ENCODE measurements around the gene SLC9C2. TPM values are rescaled to one million over a fixed set of nuclear protein-coding genes. Genes with fewer than 3 reads are reported as not detected.
A peak's percentile ranks its signal among the peaks of the same experiment; 100 is the strongest.
"Not testable (repeated sequence)": the region's sequence is repeated elsewhere in the genome, so short reads cannot be mapped to it uniquely, and the experiment has no call there.

Gene SLC9C2
- total RNA-seq = 0.93 to 1.2 TPM (median 1.00 TPM) in 3 replicates

- no peaks in the 10 kb centered on the region for H3K27me3 Mint-ChIP-seq (ENCODE audit: low read depth)
- peaks cover 13% of the 10 kb centered on the region for H3K4me1 Mint-ChIP-seq
- H3K4me3 Mint-ChIP-seq = peak within 1 kb of the TSS; percentile 33
- H3K27ac Mint-ChIP-seq = peak within 1 kb of the TSS; percentile 93
- peaks cover 6% of the 10 kb centered on the region for H3K9me3 Mint-ChIP-seq
- H3K36me3 Mint-ChIP-seq = no peaks in the 10 kb centered on the region
- TF ChIP-seq, protein P1, sequence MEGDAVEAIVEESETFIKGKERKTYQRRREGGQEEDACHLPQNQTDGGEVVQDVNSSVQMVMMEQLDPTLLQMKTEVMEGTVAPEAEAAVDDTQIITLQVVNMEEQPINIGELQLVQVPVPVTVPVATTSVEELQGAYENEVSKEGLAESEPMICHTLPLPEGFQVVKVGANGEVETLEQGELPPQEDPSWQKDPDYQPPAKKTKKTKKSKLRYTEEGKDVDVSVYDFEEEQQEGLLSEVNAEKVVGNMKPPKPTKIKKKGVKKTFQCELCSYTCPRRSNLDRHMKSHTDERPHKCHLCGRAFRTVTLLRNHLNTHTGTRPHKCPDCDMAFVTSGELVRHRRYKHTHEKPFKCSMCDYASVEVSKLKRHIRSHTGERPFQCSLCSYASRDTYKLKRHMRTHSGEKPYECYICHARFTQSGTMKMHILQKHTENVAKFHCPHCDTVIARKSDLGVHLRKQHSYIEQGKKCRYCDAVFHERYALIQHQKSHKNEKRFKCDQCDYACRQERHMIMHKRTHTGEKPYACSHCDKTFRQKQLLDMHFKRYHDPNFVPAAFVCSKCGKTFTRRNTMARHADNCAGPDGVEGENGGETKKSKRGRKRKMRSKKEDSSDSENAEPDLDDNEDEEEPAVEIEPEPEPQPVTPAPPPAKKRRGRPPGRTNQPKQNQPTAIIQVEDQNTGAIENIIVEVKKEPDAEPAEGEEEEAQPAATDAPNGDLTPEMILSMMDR (IDR thresholded peaks at IDR 0.05; ENCODE audit: unreplicated experiment) = no peak
- no peak for DNase-seq (ENCODE audit: low spot score in 2 of 2, unreplicated experiment in 2 of 2)
Observed at GRCh38 chr1:173603056-173603591, at the start of gene SLC9C2. TSS of gene SLC9C2 (minus strand) at chr1:173603072. CDS start at chr1:173601776, 1,296 bp downstream.

DNA sequence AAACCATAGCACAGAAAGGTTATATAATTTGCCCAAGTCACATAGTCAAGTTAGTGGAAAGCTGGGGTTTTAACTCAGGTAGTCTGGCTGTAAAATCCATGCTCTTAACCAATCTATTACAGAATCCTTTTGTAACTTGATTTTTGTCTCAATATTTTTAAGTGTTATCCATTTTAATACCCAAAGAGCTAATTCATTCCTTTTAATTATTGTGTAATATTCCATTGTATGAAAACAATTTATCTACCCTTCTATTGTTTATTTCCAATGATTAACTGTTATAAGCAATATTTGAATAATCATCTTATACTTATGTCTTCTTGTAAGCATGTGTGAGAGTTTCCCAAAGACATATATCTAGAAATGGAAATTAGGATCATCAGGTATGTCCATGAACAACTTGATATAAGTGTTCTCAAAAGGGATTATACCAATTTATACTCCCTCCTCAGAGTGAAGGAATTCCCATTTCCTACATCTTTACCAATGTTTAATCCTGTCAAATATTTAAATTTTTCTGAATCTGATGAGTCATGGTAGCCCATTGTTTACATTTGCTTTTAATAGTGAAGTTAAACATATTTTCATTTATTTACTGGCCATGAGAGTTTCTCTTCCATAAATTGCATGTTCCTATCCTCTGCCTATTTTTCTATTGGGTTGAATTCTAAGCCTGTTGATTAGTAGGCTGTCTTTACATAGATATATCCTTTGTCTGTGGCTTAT is 46.2 kb upstream of the SLC9C2 start:
- DNase-seq (ENCODE audit: low spot score in 2 of 2, unreplicated experiment in 2 of 2) = no peak
- H3K4me1 Mint-ChIP-seq = no peaks in the 10 kb centered on the region
- H3K4me3 Mint-ChIP-seq = no peak overlapping the region
- peaks cover 16% of the 10 kb centered on the region for H3K9me3 Mint-ChIP-seq
- H3K27me3 Mint-ChIP-seq (ENCODE audit: low read depth) = peaks cover 5% of the 10 kb centered on the region
- H3K36me3 Mint-ChIP-seq = no peaks in the 10 kb centered on the region
- TF ChIP-seq, protein P1 (IDR thresholded peaks at IDR 0.05; ENCODE audit: unreplicated experiment) = no peak
- no peak overlapping the region for H3K27ac Mint-ChIP-seq

DNA sequence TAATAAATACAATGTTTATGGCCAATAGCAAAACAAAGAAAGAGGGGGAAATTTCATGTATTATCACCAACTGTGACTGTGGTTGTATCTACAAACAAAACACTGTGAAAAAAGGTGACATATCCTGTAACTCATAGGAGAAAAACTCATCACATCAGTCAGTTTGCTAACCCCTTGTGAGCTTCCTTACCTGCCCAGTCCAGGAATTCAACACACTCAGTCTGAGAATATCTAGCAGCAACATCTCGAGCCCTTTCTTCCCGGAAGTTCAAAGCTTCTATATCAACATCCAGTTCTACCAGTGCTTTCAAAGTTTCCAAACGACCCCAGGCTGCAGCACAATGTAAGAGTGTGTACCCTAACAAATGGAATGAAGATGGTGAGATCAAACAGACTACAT is 43.8 kb upstream of the SLC9C2 start:
- no peak for DNase-seq (ENCODE audit: low spot score in 2 of 2, unreplicated experiment in 2 of 2)
- Mint-ChIP-seq H3K27me3 (ENCODE audit: low read depth) (peaks cover 4% of the 10 kb centered on the region), H3K36me3 (no peaks in the 10 kb centered on the region), H3K27ac (no peak overlapping the region), H3K4me1 (no peaks in the 10 kb centered on the region), H3K9me3 (peaks cover 8% of the 10 kb centered on the region), H3K4me3 (no peak overlapping the region)
- TF ChIP-seq, protein P1 (IDR thresholded peaks at IDR 0.05; ENCODE audit: unreplicated experiment) = no peak

- H3K9me3 Mint-ChIP-seq; H3K4me3 Mint-ChIP-seq; DNase-seq (ENCODE audit: low spot score in 2 of 2, unreplicated experiment in 2 of 2); H3K4me1 Mint-ChIP-seq; H3K27ac Mint-ChIP-seq; H3K27me3 Mint-ChIP-seq (ENCODE audit: low read depth); H3K36me3 Mint-ChIP-seq: not testable (repeated sequence)
Observed at GRCh38 chr1:173642450-173643139, 39.7 kb upstream of the SLC9C2 start.

DNA sequence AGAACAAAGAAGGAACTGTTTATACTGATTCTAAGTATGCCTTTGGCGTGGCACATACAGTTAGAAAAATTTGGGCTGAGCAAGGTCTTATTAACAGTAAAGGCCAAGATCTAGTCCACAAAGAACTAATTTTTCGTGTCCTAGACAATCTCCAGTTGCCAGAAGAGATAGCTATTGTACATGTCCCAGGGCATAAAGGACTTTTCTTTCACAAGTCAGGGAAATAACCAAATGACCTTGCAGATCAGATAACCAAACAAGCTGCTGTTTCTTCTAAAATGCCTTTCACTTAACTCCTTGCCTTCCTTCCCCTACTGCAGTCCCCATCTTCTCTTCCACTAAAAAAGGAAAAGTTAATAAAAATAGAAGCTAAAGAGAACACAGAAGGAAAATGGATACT is 36.2 kb upstream of the SLC9C2 start:
- Mint-ChIP-seq H3K27me3 (ENCODE audit: low read depth) (no peaks in the 10 kb centered on the region), H3K4me1 (no peaks in the 10 kb centered on the region), H3K9me3 (peaks cover 17% of the 10 kb centered on the region), H3K36me3 (no peaks in the 10 kb centered on the region), H3K4me3 (no peak overlapping the region), H3K27ac (no peak overlapping the region)
- DNase-seq (ENCODE audit: low spot score in 2 of 2, unreplicated experiment in 2 of 2) = no peak
- TF ChIP-seq, protein P1 (IDR thresholded peaks at IDR 0.05; ENCODE audit: unreplicated experiment) = no peak

All from mesothelial cell of epicardium (in vitro differentiated cells).